ENCODE measurements around the gene LRRC7.

DNA sequence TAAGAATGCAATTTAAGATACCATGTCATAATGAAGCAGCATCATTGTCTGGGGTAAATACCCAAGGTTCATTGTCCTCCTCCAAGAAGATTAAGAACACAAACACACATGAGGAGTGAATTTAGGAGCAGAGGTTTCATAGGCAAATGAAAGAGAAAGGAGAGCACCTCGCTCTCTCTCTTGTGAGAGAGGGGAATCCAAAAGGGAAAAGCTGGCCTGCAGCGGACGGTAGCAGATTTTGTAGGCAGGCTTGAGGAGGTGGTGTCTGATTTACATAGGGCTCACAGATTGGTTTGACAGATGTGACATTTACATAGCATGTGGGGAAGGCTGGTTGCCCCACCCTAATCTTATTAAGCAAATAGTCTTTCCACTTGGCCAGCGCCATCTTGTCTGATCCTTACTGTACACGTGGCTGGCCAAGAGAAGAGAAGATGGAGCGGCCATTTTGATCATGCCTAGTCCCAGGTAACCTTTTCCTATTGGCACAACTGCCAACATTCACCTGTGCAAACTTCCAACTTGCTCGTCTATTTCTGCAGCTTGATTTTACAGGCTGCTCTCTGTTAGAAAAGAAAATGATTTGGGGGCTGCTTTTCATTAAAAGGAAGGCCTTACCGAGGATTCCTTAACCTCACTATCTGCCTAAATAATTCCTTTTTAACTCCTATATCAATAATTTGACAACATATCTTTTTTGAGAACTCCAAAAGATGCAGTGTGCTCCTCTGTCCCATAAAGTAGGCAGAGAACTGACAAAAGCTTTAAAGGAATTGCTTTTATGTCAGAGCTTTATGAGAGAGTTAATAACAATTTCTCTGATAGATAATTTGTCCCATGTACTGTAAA lies 16.0 kb upstream of the LRRC7 start:
- TF ChIP-seq CTCF (conservative IDR thresholded peaks at IDR 0.05; ENCODE audit: low read length) (no peak), EZH2phosphoT487 (IDR thresholded peaks at IDR 0.05; ENCODE audit: borderline replicate concordance) (no peak)
